Measurements from ENCODE around the gene SPDYE4.

Gene SPDYE4

DNA sequence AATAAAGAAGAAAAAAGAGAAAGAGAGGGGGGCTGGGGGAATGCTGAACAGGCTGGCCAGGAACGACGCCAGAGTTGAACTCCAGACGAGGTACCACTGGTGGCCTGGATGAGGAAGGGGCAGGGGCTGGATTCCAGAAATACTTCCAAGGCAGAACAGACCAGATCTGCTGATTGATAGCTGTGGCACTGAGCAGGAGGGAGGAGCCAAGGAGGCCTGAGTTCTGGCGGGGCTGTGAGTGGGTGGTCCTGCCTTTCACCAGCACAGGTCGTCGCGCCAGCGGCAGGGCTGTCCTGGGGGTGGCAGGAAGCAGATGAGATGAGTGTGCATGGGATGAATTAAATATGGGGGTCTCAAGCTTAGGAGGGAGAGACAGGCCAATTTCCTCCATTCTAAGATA, 19.2 kb downstream of the SPDYE4 start:
- no peak for FAIRE-seq
- TF ChIP-seq, protein P1, sequence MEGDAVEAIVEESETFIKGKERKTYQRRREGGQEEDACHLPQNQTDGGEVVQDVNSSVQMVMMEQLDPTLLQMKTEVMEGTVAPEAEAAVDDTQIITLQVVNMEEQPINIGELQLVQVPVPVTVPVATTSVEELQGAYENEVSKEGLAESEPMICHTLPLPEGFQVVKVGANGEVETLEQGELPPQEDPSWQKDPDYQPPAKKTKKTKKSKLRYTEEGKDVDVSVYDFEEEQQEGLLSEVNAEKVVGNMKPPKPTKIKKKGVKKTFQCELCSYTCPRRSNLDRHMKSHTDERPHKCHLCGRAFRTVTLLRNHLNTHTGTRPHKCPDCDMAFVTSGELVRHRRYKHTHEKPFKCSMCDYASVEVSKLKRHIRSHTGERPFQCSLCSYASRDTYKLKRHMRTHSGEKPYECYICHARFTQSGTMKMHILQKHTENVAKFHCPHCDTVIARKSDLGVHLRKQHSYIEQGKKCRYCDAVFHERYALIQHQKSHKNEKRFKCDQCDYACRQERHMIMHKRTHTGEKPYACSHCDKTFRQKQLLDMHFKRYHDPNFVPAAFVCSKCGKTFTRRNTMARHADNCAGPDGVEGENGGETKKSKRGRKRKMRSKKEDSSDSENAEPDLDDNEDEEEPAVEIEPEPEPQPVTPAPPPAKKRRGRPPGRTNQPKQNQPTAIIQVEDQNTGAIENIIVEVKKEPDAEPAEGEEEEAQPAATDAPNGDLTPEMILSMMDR (IDR thresholded peaks at IDR 0.05; ENCODE audit: insufficient read depth, missing control alignments) = no peak
- no peak for DNase-seq (ENCODE audit: insufficient read length, low spot score)

DNA sequence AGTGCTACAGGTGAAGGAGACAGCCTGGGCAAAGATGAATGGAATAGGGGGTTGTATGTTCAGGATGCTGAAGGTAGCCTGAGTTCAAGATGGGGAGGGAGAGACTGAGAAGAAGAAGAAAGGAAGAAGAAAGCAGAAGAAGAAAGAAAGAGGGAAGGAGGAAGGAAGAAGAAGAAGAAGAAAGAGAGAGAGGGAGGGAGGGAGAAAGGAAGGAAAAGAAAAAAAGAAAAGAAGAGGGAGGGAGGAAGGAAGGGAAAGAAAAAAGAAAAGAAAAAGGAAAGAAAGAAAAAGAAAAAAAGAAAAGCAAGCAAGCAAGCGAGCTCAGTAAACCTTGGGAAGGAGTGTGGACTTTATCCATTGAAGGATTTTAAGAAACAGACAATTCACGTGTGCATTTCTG, 21.6 kb downstream of the SPDYE4 start:
- TF ChIP-seq, protein P1 (IDR thresholded peaks at IDR 0.05; ENCODE audit: insufficient read depth, missing control alignments) = no peak
- FAIRE-seq (no peak), DNase-seq (ENCODE audit: insufficient read length, low spot score) (no peak)

DNA sequence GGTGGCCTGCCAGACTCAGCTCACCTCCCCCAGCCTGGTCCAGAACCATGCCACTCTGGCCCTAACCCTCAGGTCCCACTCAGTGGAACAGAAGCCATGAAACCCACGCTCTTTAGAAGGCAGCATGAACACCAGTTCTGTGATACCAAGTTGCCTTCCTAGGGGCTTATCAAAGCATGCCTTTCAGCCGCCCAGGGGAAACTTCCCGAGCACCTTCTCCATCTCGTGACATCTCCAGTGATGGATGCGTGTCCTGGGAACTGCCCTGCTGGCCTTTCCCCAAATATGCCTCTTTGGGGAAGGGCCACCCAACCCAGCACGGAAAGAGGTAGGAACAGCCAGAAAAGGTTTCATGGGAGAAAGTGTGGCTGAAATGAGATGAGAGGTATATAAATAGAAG, 22.0 kb downstream of the SPDYE4 start:
- no peak for FAIRE-seq
- TF ChIP-seq, protein P1 (IDR thresholded peaks at IDR 0.05; ENCODE audit: insufficient read depth, missing control alignments) = no peak
- DNase-seq (ENCODE audit: insufficient read length, low spot score) = no peak

DNA sequence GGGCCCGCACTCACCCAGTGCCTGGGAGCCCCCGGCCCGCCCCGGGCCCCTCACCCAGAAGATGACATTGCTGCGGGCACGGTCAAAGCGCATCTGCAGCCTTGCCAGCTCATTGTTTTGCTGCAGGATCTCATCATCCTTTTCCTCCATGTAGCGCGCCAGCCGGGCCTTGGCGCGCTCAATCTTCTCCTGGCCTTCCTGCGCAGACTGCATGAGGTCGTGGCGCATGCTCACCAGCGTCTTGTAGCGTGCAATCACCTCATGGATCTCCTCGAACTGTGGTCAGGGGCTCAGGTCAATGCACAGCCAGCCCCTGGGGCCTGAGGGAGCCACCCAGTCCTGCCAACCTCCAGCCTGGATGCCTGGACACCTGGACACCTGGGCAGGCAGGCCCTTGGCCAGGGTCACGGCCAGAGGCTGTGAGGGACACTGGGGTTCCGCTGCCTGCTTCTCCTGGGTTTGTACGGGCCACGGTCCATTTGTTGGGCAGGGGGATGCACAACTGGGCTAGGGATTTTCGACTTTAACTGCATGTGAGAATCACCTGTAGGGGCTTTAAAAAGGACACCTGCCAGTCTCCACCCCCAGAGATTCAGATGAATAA, 22.9 kb downstream of the SPDYE4 start:
- DNase-seq (ENCODE audit: insufficient read length, low spot score) = no peak
- TF ChIP-seq, protein P1 (IDR thresholded peaks at IDR 0.05; ENCODE audit: insufficient read depth, missing control alignments) = no peak
- no peak for FAIRE-seq

DNA sequence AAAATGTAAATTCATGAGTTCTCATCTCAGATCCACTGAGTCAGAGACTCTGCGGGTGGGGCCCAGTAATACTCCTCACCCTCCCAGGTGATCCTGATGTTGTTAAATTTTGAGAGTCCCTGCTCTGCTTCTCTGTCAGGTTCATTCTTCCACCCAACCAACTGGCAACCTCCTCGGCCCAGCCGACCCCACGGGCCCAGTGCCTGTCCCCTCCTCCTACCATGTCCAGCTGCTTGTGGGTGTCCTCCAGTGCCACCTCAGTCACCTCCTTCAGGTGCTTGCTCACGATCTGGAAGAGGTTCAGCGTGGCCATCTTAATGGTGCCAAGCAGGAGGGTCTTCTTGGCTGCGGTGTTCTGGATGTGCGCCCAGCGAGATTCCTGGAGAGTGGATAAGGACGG, 23.5 kb downstream of the SPDYE4 start:
- DNase-seq (ENCODE audit: insufficient read length, low spot score) = no peak
- TF ChIP-seq, protein P1 (IDR thresholded peaks at IDR 0.05; ENCODE audit: insufficient read depth, missing control alignments) = no peak
- no peak for FAIRE-seq

DNA sequence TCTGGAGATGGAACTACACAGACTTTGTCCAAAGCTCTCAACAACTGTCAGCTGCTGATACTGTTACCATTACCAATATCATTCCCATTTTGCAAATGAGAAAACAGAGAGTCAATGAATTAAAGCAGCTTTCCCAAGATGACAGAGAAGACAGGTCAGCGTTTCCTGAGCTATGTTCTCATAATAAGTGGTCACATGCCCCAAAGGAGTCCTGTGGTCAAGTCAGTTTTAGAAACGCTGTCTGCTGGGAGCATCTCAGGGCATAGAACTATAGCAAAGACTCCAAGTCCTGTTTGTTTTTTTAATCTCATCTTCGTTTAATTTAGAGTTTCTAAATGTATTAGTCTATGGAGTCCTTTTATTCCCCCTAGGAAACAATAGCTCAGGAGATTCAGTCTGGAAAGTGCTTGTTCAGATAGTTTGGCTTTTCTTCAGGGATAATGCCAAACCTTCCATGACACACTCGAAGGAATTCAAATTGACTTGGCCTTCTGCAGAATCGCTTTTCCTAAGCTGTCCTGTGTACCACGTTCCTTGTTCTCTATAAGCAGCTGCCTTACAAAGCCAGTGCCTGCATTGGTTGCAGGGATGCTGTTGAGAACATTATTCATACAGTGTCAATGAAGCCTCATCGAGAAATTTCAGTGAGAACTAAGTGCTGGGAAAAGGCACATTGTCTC, 25.8 kb downstream of the SPDYE4 start:
- TF ChIP-seq, protein P1 (IDR thresholded peaks at IDR 0.05; ENCODE audit: insufficient read depth, missing control alignments) = no peak
- FAIRE-seq (no peak), DNase-seq (ENCODE audit: insufficient read length, low spot score) (no peak)

DNA sequence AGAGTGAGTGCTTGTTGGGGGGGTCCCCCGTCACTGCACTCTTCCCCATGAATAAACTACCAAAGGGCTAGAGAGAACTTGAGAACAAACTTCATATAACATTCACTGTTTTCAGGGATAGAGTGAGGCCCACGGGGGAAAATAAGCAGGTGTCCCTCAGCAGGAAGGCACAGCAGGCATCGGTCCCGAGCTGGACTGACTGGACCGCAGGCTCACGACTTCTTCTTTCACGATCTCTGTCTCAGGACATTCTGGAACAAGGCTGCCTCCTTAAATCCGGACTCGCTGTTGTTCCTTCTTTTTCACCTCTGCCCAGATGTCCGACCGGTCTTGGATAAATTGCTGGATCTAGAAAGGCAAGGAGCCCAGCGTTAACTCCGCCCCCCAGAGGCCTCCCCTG, 28.5 kb downstream of the SPDYE4 start:
- FAIRE-seq (no peak), DNase-seq (ENCODE audit: insufficient read length, low spot score) (no peak)
- TF ChIP-seq, protein P1 (IDR thresholded peaks at IDR 0.05; ENCODE audit: insufficient read depth, missing control alignments) = no peak
